HG03575 (cell line): ENCODE data around the gene TXLNA.

Experiments used
- ATAC-seq: cut with Tn5 transposase; IDR thresholded peaks from one replicate; pipeline ENCODE4 v1.9.1; 2021; ENCODE audit not compliant: unreplicated experiment, insufficient number of reproducible peaks, low FRiP score; ENCODE audit errors: extremely low read depth

Gene TXLNA

DNA sequence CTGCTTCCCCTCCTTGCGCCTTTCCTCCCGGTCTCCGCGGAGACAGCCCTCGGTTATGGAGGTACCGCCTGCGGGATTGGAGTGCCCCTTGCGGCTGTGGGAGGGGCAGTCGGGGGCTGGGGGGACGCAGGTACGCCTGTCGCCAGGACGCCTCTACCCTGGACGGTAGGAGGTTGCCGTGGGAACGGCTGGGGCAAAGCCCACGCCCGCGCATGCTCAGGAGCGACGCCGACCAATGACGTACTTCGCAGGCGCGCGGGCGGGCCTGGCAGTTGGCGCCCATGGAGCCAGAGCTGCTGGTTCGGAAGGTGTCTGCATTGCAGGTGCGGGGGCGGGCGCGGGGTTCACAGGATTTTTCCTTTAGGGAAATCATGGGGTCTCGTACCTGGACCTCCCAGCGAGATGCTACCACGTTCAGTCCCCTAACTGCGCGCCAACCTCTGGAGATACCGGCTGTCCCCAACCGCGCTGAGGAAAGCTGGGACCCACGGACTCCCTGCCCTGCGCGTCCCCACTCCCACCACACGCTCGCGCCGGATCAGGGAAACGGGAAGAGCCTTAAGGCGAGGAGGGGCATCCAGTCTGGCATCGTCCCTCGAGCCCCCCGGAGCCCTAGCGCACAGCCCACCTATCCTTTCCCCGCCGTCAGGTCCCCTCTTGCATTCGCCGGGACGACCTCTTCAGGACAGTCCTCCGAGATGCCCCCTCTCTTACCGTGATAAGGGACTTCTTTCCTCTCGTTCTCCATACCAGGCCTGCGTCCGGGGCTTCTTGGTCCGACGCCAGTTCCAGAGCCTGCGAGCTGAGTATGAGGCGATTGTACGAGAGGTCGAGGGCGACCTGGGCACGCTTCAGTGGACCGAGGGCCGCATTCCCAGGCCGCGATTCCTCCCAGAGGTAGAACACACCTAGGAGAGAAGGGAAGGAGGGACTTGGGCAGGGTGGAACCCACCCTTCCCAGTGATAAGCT, 26.2 kb downstream of the TXLNA start, which contains the start of gene IQCC:
Gene IQCC, plus strand, starts transcription at position 271 of the 970 bp plus-strand sequence. Its CDS starts 11 bp downstream, at position 282.
- ATAC-seq = no peak

DNA sequence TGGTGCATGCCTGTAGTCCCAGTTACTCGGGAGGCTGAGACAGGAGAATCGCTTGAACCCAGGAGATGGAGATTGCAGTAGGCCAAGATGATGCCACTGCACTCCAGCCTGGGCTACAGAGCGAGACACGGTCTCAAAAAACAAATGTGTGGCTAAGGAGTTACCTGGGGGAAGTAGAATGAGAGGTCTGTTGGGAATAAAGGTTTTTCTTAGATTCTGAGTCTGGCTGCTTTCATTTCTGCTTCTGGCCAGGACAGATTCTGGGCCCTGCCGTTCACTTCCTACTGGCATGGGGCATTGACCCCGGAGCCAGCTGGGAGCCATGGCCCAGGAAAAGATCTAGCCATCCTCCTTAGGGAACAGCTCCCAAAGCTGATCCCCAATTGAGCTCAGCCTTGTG, 29.0 kb downstream of the TXLNA start:
- no peak for ATAC-seq

DNA sequence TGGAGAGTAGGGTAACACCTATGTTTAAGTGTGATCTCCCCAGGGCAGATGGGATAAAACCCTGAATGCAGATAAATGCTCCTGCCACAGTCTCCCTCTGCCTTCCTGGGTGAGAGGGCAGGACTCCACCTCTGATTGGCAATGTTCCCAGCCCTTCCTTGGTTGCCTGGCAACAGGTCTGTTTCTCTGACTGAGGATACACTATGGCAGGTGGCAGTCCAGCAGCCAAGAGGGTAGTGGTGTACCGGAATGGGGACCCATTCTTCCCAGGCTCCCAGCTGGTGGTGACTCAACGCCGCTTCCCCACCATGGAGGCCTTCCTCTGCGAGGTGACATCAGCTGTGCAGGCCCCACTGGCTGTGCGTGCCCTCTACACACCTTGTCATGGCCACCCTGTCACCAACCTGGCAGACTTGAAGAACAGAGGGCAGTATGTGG, 29.4 kb downstream of the TXLNA start, which contains the start of gene DCDC2B:
Gene DCDC2B, plus strand, starts transcription at position 199 of the 438 bp plus-strand sequence. Its CDS starts 5 bp downstream, at position 204.
- no peak for ATAC-seq

DNA sequence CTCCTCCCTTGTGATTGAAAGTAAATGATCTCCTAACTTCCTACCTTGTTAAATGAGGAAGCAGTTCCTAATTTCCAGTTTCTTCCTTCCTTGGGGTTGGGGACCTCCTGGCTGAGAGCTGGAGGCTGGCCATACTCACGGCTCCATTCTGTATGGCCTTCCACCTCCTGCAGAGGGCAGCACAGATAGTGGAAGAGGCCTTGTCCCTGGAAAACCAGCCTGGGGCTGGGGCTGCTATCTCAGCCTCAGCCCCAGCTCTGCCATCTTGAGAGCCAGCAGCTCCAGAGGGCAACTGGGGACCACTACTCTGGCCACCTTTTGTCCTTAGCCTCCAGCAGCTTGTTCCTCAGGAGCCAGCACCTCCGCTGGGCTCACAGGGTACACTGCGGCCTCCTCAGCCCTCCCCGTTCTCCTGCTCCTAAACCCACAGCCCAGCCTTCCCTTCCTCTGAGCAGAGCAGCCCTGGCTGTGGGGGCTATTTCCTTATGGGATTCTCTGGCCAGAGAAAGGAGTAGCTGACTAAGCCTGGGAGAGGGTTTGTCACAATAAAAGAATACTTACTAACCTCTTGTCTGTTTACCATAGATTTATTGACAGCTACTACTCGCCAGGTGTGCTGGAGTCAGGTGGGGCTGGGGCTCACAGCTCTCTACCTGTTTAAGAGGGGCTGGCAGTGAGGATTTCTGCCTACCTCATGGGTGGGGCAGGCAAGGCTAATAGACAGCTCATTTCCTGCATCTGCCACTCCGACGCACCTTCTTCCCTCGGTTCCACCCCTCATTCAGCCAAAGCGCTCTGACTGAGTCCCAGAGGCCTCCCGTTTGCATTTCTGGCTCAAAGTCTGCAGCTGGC, 36.4 kb downstream of the TXLNA start:
- no peak for ATAC-seq

DNA sequence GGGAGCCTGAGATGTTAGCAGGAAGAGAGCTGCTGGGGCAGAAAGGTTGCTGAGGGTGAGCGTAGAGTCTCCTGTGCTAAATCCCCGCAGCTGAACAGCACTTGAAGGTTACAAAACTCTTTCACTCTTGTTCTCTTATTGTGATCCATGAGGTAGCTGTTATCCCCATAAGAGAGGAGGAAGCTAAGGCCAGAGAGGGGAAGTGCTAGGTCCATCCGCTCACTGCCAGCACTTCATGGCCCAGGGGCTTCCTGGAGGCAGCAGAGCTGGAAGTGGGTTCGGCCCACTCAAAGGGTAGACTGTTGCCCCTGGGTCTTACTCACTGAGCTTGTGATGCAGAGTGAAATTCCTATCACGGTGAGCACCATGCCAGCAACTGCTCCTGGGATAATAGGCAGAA, 37.1 kb downstream of the TXLNA start:
- ATAC-seq = no peak

DNA sequence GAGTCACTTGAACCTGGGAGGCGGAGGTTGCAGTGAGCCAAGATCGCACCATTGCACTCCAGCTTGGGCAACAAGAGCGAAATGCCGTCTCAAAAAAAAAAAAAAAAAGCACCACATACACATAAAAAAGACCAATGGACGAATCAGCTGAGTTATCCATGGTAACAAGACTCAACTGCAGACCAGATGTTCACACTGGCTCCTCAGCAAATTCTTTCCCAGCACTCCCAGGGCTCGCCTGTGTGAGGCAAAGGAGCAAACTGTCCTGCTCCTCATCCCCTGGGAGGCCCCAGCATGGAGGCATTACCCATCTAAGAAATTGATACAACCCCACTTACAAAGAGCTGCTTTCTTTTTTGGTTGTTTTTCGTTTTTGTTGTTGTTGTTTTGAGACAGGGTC, 39.5 kb downstream of the TXLNA start:
- no peak for ATAC-seq

DNA sequence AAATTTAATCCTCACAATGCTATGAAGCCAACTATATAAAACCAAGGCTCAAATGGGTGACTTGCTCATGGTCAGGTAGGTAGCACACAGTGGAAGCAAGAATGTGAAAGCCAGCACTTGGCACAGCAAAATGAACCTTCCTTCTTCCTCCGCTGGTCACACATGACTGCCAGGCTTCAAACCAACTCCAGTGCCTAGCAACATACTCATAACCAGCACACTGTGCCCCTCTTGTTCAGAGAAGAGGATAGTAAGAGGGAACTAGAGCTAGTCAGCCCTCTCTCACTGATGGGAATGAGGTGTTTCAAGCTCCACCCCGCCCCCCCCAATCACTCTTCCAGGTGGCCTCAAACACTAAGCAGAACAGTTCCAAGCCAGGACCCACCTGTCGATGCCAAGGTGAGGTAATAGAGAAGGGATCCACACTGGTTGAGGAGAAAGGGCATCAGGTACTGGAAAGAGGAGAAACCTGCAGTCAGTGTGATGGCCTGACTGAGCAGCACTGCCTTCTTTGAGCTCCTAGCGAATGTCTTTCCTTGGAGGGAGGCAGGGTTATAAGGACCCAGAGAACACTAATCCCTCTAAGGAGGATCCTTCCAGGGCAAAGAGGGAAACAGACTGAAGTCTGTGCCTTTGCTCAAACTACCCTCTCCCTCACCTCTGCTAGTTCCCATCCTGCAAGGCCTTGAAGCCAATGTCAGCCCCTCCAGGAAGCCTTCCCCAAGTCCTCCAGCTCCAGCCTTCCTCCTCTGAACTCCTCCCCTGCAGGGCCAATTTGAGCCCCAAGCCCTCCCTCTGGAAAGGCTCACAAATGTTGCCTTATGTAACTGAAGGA, 41.5 kb downstream of the TXLNA start:
- no peak for ATAC-seq

DNA sequence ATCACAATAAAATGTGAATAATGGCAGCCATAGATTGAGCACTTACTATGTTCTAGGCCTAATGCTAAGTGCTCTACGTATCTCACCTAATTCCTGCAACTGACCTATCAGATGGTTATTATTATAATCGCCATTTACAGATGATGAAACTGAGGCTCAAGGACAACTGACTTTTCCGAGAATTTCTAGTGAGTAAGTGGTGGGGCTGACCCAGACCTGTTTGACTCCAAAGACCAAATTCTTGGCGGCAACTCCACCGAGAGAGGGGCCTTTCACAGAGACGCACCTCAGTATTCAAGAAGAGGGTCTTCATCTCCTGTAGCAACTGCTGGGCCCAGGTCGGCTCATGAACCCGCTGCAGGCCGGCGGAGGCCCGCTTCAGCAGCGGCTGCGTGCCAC, 42.1 kb downstream of the TXLNA start:
- ATAC-seq = no peak

DNA sequence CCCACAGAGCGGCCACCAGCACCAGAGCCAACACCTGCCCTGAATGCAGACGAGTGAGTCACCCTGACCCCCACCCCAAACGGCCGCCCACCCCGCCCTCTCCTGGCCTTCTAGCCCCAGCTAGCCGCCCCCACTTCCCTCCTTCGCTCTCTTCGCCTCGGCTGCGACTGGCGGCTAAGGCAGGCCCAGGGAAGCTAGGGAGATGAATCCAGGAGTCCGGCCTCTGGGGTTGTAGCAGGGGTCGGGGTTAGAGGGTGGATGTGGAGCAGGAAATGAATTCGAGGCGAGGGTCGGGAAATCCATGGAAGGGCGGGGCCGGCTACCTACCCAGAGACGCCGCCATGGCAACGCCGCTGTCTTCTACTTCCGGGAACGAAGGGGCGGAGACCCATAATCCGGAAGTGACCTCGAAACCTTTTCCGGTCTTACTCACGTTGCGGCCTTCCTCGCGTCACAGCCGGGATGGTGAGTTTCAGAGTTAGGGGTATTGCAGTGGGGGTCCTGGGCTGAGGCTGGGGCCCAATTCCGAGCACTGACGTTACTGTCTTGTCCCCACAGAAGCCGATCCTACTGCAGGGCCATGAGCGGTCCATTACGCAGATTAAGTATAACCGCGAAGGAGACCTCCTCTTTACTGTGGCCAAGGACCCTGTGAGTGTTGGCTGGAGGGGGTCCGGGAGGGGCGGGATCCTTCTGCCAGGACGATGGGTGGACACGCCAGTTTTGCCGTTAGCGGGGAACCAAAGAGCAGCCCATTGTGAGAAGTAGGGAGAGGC, 42.7 kb downstream of the TXLNA start, which contains the start of the genes EIF3I and TMEM234:
Gene EIF3I, plus strand, starts transcription at position 428 of the 776 bp plus-strand sequence. Its CDS starts 35 bp downstream, at position 463.
Gene TMEM234, minus strand, starts transcription at position 374 of the 776 bp plus-strand sequence. Its CDS starts 31 bp downstream, at position 343.
- ATAC-seq = no peak

DNA sequence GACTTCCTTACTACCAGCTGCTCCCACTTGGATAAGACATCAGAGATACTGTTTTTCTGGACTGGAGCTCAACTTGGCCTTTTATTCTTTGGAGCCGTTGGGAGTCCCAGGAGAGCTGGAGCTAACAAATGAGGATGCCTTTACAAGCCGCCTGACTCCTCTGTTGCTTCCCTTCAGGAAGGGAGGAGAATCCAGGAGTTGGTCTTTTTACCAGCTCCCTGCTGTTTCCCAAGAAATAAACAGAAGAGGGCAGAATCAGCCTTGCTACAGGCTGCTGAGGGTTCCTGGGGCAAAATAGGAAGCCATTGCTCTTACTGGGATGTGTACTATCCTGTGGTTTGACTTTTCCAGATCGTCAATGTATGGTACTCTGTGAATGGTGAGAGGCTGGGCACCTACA, 44.2 kb downstream of the TXLNA start:
- ATAC-seq = no peak

DNA sequence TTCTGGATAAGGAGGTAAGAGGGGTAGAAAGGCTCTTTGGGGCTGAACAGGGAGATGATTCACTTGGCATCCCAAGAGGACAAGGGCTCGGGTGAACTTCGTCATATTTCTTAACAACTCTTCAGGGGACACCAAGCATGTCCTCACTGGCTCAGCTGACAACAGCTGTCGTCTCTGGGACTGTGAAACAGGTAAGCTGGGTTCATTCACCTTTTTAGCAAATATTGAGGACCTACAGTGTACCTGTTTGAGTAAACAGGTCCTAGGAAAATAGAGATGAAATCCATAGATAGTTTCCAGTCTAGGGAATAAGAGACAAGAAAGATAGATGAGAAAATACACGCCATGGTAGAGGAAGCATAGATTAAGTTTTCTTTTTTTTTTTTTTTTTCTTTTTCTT, 44.8 kb downstream of the TXLNA start:
- ATAC-seq = no peak

DNA sequence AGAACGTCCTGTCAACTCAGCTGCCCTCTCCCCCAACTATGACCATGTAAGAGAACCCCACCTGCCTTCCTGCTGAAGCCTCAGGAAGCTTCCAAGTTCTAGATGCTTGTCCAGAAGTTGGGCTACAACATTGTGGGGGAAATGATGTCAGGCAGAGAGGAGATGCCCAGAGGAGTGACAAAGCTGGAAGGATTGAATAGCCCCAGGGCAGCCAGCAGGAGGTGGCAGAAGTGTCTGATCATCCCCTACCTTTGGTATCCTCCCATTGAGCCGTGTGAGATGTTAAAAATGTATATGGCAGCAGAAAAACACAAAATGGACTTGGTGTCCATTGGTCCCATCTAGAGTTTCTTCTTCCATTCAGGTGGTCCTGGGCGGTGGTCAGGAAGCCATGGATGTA, 49.3 kb downstream of the TXLNA start:
- ATAC-seq = no peak

DNA sequence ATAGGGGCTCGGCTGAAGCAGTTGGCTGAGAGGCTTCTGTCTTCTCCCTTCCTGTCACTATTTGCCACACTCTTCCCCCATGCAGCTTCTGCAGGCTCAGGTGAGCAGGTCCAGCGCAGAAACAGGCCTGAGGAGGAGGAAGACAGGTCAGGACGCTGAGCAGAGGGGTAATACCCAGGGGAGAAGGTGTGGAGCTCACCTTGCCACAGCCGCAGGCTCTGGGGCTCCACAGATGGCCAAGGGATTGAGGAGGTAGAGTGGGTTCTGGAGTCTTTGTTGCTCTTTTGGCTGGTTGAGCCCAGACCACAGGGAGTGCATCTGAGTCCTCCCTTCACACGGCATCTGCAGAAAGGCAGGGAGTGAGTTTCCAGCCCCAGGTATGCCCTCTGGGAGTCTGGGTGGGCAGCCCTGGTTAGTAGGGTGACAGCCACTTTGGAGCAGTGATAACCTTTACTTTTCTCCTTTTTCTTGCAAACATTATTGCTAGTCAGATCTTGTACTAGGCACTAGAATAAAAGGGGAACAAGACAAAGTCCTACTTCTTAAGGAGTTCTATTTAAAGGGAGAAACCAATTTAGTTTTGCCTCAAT, 52.5 kb downstream of the TXLNA start:
- ATAC-seq = no peak

DNA sequence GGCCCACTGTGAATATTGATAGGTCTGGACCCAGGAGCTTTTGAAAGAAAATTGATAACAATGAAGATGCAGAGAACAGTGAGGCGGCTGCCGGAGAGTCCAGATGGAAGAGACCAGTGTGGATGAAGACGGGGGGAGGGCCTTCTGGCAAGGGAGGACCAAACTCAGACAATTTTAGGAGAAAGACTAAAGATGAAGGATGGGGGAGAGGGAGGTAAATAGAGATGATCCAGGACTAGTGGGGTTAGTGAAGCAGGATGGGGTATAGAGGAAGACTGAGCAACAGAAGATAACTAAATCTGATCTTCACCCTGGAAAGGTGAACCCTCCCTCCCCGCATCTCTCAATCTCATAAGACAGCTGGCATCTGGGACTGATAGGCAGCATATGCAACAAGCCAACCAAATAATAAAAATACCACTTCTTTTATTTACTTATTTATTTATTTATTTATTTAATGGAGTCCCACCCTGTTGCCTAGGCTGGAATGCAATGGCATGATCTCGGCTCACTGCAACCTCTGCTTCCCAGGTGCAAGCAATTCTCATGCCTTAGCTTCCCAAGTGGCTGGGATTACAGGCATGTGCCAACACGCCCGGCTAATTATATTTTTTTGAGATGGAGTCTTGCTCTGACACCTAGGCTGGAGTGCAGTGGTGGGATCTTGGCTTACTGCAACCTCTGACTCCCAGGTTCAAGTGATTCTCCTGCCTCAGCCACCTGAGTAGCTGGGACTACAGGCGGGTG, 53.3 kb downstream of the TXLNA start:
- ATAC-seq = no peak

DNA sequence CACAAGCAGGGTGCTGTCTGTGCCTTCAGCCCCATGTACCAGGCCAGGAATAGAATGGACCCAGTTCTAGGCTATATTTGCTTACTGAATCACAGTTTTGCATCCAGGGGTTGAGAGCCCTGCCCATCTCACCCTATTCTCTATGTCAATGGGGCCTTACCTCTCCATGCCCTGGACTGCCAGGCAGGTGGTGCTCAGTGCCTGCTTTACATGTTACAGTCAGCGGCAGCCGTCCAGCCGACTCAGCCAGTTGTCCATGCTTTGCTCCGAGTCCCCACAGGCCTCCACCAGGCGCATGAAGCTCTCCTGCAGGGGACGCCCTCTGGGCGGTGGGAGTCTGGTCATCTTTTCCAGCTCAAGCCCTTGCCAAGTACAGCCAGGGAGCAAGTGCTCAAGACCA, 55.3 kb downstream of the TXLNA start:
- no peak for ATAC-seq

DNA sequence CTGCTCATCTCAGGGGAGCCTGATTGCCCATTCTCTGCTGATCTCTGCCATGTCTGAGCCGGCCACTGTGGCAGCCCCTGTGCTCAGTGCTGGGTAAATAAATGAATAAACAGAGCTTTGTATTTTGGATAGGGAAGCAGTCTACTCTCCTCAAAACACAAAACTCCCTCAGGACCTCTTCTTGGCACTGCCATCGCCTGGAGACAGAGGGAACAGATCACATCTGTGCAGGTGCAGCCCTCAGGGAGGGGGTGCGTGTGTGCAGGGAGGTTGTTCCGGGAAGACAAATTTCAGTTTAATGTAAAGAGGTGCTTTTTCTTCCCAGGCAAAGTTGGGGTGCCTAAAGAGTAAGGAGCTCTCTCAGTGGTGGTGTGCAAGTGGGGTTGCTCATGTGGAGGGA, 59.9 kb downstream of the TXLNA start:
- no peak for ATAC-seq

DNA sequence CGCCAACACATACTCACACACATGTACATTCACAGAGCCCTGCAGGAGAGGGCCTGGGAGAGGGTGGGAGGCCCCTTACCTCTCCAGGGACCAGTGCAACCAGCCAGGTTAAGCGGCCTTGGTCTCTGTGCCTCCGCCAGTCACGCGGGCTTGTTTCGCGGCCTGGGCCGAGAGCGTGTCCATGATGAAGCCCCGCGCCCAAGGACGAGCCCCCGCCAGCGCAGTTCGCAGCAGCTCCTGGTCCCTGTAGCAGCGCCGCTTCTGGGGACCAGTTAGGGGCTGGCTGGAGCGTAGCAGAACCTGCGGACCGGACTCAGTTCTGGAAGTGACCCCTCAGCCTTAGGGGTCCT, 60.3 kb downstream of the TXLNA start:
- ATAC-seq = no peak
